HG03064 (cell line): ENCODE measurements around the gene FBLN7.

Experiments
- ATAC-seq: cut with Tn5 transposase; IDR thresholded peaks from one replicate; pipeline ENCODE4 v1.9.1; 2021; ENCODE audit warnings: low read depth; ENCODE audit not compliant: unreplicated experiment

The FBLN7 gene

GRCh38 chr2:112220186-112220585 lies 82.0 kb downstream of the FBLN7 start:
- no peak for ATAC-seq

DNA sequence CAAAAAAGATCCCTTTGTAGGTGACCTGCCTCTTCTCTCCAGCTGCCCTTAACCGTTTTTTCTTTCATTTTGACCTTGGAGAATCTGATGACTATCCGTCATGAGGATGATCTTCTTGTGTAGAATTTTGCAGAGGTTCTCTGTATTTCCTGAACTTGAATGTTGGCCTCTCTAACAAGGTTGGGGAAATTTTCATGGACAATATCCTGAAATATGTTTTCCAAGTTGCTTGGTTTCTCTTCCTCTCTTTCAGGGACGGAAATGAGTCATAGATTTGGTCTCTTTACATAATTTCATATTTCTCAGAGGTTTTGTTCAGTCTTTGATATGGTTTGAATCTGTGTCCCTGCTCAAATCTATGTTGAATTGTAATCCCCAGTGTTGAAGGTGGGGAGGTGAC lies 82.6 kb downstream of the FBLN7 start:
- no peak for ATAC-seq

- ATAC-seq, result no peak
Observed at GRCh38 chr2:112229348-112229747, 91.2 kb downstream of the FBLN7 start.

DNA sequence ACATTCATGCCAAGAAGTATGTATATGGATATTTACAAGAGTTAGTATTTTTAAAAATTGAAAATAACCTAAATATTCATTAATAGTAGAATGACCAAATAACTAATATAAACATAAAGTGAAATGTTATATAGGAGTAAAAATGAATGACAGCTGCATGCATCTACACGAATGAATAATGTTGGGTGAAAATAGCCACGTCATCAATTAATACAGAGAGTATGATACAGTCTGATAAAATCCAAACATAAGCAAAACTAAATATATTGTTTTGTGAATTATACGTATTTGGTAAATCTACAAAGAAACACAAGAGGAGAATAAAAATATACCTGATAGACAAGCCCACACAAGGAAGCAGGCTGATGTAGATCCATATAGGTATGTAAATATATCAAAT lies 92.2 kb downstream of the FBLN7 start:
- no peak for ATAC-seq
